Stomach (tissue), 4 donors: Measurements from ENCODE around the gene TTC7B.

ENCODE experiments used
- CTCF ChIP-seq, 7 experiments: fragments of 450-650 bp in 4 of 7; fragments of 200-600 bp in 3 of 7; sonication (generic) in 3 of 7; IDR thresholded peaks; one replicate each; pipeline ENCODE4 v1.5.1; 2016 to 2019; ENCODE audit warnings: antibody characterized with exemption in 7 of 7, control low read depth in 2 of 7, mild to moderate bottlenecking in 1 of 7
- EP300 ChIP-seq: sonication (generic); formaldehyde crosslinking; IDR thresholded peaks from one replicate; pipeline ENCODE4 v1.6.1; 2017; ENCODE audit warnings: antibody characterized with exemption
- POLR2A ChIP-seq, 4 donors: fragments of 450-650 bp; IDR thresholded peaks; one replicate each; pipeline ENCODE4 v1.6.1; 2016; ENCODE audit warnings: antibody characterized with exemption in 4 of 4, control low read depth in 2 of 4, mild to moderate bottlenecking in 1 of 4, moderate library complexity in 1 of 4
- POLR2AphosphoS5 ChIP-seq, 3 donors: sonication (generic); formaldehyde crosslinking; IDR thresholded peaks; one replicate each; pipeline ENCODE4 v1.6.1; 2016; ENCODE audit warnings: antibody characterized with exemption in 3 of 3

GRCh38 chr14:90697132-90697531, 119.1 kb downstream of the TTC7B start:
- TF ChIP-seq CTCF (IDR thresholded peaks at IDR 0.05) (no peak), POLR2A (IDR thresholded peaks at IDR 0.05) (no peak), EP300 (no peak), POLR2AphosphoS5 (IDR thresholded peaks at IDR 0.05) (peak in 1 of 3 donors; percentile 18)
